HepG2 (cell line): Measurements from ENCODE around the gene CPNE1. TPM values are rescaled to one million over a fixed set of nuclear protein-coding genes. Genes with fewer than 3 reads are reported as not detected.

Experiments
- ARNT2 ChIP-seq: sonication (generic); formaldehyde crosslinking; IDR thresholded peaks from 2 replicates; pipeline ENCODE4 v1.8.0; 2022; ENCODE audit warnings: mild to moderate bottlenecking, low read depth, missing genetic modification reagents, moderate library complexity
- GPN1 ChIP-seq: sonication (generic); formaldehyde crosslinking; IDR thresholded peaks from 2 replicates; pipeline ENCODE4 v1.5.1; 2020; ENCODE audit warnings: missing genetic modification reagents, borderline replicate concordance
- HMGA1 ChIP-seq: sonication (generic); formaldehyde crosslinking; conservative IDR thresholded peaks from 2 replicates; pipeline ENCODE4 v1.4.0; 2020; ENCODE audit warnings: missing genetic modification reagents
- HNF4A ChIP-seq: sonication (generic); formaldehyde crosslinking; IDR thresholded peaks from 2 replicates; pipeline ENCODE4 v1.4.0; 2020; ENCODE audit warnings: missing genetic modification reagents
- HNRNPK ChIP-seq: fragments of 200-400 bp; formaldehyde crosslinking; IDR thresholded peaks from 2 replicates; pipeline ENCODE4 v1.6.1; 2018; ENCODE audit warnings: low read length, low read depth, moderate library complexity, mild to moderate bottlenecking; ENCODE audit not compliant: poor library complexity, severe bottlenecking
- MEIS2 ChIP-seq: sonication (generic); formaldehyde crosslinking; IDR thresholded peaks from 2 replicates; pipeline ENCODE4 v1.9.0; 2021; ENCODE audit warnings: mild to moderate bottlenecking, missing genetic modification reagents
- PAX8 ChIP-seq: sonication (generic); formaldehyde crosslinking; IDR thresholded peaks from 2 replicates; pipeline ENCODE4 v1.8.0; 2022; ENCODE audit warnings: mild to moderate bottlenecking, missing genetic modification reagents, borderline replicate concordance
- RNF219 ChIP-seq: sonication (generic); formaldehyde crosslinking; IDR thresholded peaks from 2 replicates; pipeline ENCODE4 v1.5.0; 2020; ENCODE audit warnings: mild to moderate bottlenecking, missing genetic modification reagents
- SRF ChIP-seq: IDR thresholded peaks from 2 replicates; pipeline ENCODE4 v1.6.1; 2011; ENCODE audit warnings: mild to moderate bottlenecking, low read depth, low read length, moderate library complexity
- TBX2 ChIP-seq: sonication (generic); formaldehyde crosslinking; IDR thresholded peaks from 2 replicates; pipeline ENCODE4 v1.5.0; 2020; ENCODE audit warnings: missing genetic modification reagents, mild to moderate bottlenecking, borderline replicate concordance
- TOPORS ChIP-seq: sonication (generic); formaldehyde crosslinking; IDR thresholded peaks from 2 replicates; pipeline ENCODE4 v1.8.0; 2023; ENCODE audit warnings: mild to moderate bottlenecking, missing genetic modification reagents
- ZFP41 ChIP-seq: sonication (generic); formaldehyde crosslinking; IDR thresholded peaks from 2 replicates; pipeline ENCODE4 v1.4.0; 2020; ENCODE audit warnings: mild to moderate bottlenecking, missing genetic modification reagents, borderline replicate concordance
- ZFYVE20 ChIP-seq: sonication (generic); formaldehyde crosslinking; IDR thresholded peaks from 2 replicates; pipeline ENCODE4 v1.8.0; 2023; ENCODE audit warnings: low read depth, mild to moderate bottlenecking, moderate library complexity, missing genetic modification reagents, borderline replicate concordance
- ZKSCAN5 ChIP-seq: sonication (generic); formaldehyde crosslinking; IDR thresholded peaks from 2 replicates; pipeline ENCODE4 v1.5.1; 2020; ENCODE audit warnings: mild to moderate bottlenecking, missing genetic modification reagents
- ZNF280B ChIP-seq: sonication (generic); formaldehyde crosslinking; IDR thresholded peaks from 2 replicates; pipeline ENCODE4 v1.5.0; 2020; ENCODE audit warnings: missing genetic modification reagents, mild to moderate bottlenecking, borderline replicate concordance
- ZNF33A ChIP-seq: sonication (generic); formaldehyde crosslinking; IDR thresholded peaks from 2 replicates; pipeline ENCODE4 v1.5.1; 2020; ENCODE audit warnings: missing genetic modification reagents, mild to moderate bottlenecking, moderate library complexity, borderline replicate concordance
- ZNF512 ChIP-seq: sonication (generic); formaldehyde crosslinking; IDR thresholded peaks from 2 replicates; pipeline ENCODE4 v1.4.0; 2020; ENCODE audit warnings: mild to moderate bottlenecking, missing genetic modification reagents
- ZNF652 ChIP-seq: IDR thresholded peaks from 2 replicates; pipeline ENCODE4 v1.6.1; 2016; ENCODE audit warnings: low read depth, borderline replicate concordance
- ZNF761 ChIP-seq: sonication (generic); formaldehyde crosslinking; conservative IDR thresholded peaks from 2 replicates; pipeline ENCODE4 v1.4.0; 2020; ENCODE audit warnings: mild to moderate bottlenecking, missing genetic modification reagents
- ZSCAN30 ChIP-seq: sonication (generic); formaldehyde crosslinking; IDR thresholded peaks from 2 replicates; pipeline ENCODE4 v1.5.0; 2020; ENCODE audit warnings: mild to moderate bottlenecking, missing genetic modification reagents
- polyA plus RNA-seq, 8 experiments: library from polyadenylated mRNA; depleted of rRNA in 3 of 8; stranded (reverse) in 7 of 8; unstranded in 1 of 8; fragments of >200 nt; fragmentation: Illumina TruSeq in 4 of 8; extraction: Trizol in 4 of 8; gene quantifications; 2 replicates each; pipeline versions ENCODE4 v1.2.1 to v1.2.3, GENCODE V29; 2011 to 2016; ENCODE audit warnings: low read depth in 4 of 8, missing spikeins in 1 of 8, mixed read lengths in 1 of 8; ENCODE audit not compliant: insufficient read depth in 1 of 8
- total RNA-seq, 5 experiments: library from RNA; depleted of rRNA; stranded (reverse); fragments of >200 nt; fragmentation: Illumina TruSeq; extraction: Trizol; gene quantifications; 2 replicates each; pipeline ENCODE4 v1.2.3, GENCODE V29; 2016; ENCODE audit warnings: low read depth in 1 of 5
- TF ChIP-seq, protein P1 (sequence below): sonication (generic); formaldehyde crosslinking; IDR thresholded peaks from 2 replicates; pipeline ENCODE4 v1.4.0; 2020; ENCODE audit warnings: low read depth, mild to moderate bottlenecking, missing genetic modification reagents

CPNE1 gene
- total and polyA plus RNA-seq, 2 of the 13 experiments (the other 11 are each of a cell fraction or from before 2014, with no cell fraction given), result 408 to 431 TPM

DNA sequence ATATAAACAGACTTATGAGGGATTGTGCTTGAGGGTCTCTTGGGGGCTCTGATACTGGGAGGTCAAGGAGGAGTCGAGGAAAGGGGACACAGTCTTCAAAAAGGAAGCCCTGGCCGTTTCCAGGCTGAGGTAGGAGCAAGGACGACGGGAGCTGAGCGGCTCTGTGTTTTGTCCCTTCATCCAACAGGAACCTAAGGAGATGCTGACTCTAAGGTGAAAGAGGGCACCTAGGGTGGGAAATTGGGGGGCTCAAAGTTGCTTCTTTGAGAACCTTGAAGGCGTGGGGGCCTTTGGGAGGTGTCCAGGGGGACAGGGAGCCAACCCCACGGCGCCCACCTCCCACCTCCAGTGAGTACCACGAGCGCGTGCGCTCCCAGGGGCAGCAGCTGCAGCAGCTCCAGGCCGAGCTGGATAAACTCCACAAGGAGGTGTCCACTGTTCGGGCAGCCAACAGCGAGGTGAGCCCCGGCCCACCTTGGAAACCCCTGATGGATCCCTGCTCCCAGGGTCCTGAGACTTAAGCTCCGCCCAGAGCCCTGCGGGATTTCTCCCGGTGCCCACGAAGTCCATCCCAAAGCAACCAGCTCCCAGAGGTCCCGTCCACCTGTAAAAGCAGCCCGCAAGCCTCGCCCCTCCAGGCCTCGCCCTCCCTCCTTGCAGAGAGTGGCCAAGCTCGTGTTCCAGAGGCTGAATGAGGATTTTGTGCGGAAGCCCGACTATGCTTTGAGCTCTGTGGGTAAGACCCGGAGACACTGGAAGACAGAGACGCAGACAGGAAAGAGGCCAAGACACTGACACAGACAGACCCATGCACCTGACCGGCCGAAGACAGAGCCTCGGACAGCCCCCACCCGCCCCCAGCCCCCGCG lies 46.2 kb downstream of the CPNE1 start (continued):
- TF ChIP-seq ZFYVE20 (CRISPR knock-in tag) (0 out of 2 replicates have a peak, but pooled peaks have one; percentile 48), HNF4A (CRISPR knock-in tag) (no peak), ZFP41 (CRISPR knock-in tag) (peak; percentile 66; the same call in 1 of the 2 replicates), HNRNPK (no peak), ZNF652 (CRISPR knock-in tag) (no peak), ZNF512 (no peak), ZKSCAN5 (no peak), MEIS2 (CRISPR knock-in tag) (0 out of 2 replicates have a peak, but pooled peaks have one; percentile 48), HMGA1 (CRISPR knock-in tag) (no peak), TOPORS (no peak), PAX8 (peak; percentile 50; the same call in 1 of the 2 replicates), GPN1 (CRISPR knock-in tag) (no peak), ZNF280B (CRISPR knock-in tag) (no peak), ZSCAN30 (peak; percentile 95; the same call in 1 of the 2 replicates), RNF219 (0 out of 2 replicates have a peak, but pooled peaks have one; percentile 60), ZNF33A (CRISPR knock-in tag) (no peak; the same call in 1 of the 2 replicates), ZNF761 (peak; percentile 55; the same call in 1 of the 2 replicates), TBX2 (CRISPR knock-in tag) (no peak; the same call in 1 of the 2 replicates), SRF (no peak), ARNT2 (CRISPR knock-in tag) (0 out of 2 replicates have a peak, but pooled peaks have one; percentile 40)
- TF ChIP-seq, protein P1, sequence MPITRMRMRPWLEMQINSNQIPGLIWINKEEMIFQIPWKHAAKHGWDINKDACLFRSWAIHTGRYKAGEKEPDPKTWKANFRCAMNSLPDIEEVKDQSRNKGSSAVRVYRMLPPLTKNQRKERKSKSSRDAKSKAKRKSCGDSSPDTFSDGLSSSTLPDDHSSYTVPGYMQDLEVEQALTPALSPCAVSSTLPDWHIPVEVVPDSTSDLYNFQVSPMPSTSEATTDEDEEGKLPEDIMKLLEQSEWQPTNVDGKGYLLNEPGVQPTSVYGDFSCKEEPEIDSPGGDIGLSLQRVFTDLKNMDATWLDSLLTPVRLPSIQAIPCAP (CRISPR knock-in tag), result no peak
